ENCODE data around the gene SLC24A3. TPM values are rescaled to one million over a fixed set of nuclear protein-coding genes. Genes with fewer than 3 reads are reported as not detected.

SLC24A3 gene
- total RNA-seq, 4 donors from 2014 or later, result 2.3 to 6.9 (median 5.4) TPM

DNA sequence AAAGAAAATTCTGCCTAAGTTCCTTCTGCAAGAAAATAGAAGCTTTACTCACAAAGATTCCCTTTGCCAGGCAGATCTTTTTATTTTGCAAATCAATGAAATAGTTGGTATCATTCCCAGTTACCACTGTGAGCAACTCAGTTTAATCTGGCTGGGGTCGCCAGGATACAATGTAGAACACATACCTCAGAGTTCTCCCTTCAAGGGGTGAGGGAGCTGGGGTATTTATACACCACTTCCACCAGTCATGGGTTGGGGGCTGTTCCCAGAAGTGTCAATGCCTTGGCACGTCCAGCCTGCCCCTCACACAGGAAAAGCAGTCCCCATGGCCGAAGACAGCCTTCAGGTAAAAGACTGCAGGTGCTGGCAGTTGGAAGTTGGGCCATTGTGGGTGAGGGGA lies 86.2 kb downstream of the SLC24A3 start:
- H3K4me3 ChIP-seq (ENCODE audit: low read depth, poor library complexity, severe bottlenecking), result no peak overlapping the region
- intact Hi-C loops (cut with DNase I; ENCODE audit: low total_unique reads), result no loop called here
- DNase-seq (ENCODE audit: low spot score in 2 of 2), result no peak
- TF ChIP-seq, protein P1, sequence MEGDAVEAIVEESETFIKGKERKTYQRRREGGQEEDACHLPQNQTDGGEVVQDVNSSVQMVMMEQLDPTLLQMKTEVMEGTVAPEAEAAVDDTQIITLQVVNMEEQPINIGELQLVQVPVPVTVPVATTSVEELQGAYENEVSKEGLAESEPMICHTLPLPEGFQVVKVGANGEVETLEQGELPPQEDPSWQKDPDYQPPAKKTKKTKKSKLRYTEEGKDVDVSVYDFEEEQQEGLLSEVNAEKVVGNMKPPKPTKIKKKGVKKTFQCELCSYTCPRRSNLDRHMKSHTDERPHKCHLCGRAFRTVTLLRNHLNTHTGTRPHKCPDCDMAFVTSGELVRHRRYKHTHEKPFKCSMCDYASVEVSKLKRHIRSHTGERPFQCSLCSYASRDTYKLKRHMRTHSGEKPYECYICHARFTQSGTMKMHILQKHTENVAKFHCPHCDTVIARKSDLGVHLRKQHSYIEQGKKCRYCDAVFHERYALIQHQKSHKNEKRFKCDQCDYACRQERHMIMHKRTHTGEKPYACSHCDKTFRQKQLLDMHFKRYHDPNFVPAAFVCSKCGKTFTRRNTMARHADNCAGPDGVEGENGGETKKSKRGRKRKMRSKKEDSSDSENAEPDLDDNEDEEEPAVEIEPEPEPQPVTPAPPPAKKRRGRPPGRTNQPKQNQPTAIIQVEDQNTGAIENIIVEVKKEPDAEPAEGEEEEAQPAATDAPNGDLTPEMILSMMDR (IDR thresholded peaks at IDR 0.05), result no peak
- no peak for TF ChIP-seq POLR2A (IDR thresholded peaks at IDR 0.05)
- 59 to 79% methylated on average over 3 of the region's 3 CpGs for WGBS, 2 donors

DNA sequence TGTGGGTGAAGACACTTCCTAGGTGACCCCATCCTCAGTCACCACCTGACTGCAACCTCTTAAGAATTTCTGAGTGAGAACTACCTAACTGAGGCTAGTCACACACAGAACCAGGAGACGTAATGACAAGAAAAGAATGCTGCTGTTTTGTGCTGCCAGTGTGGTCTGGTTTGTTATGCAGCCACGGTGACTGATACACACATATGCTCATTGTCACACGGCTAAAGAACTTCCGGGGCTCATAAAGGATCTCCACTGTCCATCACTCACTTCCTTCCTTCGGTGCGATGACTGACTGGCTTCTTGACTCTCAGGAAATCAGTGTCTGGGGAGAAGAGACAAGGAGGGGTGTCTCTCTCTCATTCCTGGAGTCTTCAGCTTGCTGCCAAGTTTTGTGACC lies 88.0 kb downstream of the SLC24A3 start:
- H3K4me3 ChIP-seq (ENCODE audit: low read depth, poor library complexity, severe bottlenecking), result no peak overlapping the region
- intact Hi-C loops (cut with DNase I; ENCODE audit: low total_unique reads), result no loop called here
- 84 to 86% methylated on average over 6 of the region's 6 CpGs for WGBS, 2 donors
- TF ChIP-seq, protein P1 (IDR thresholded peaks at IDR 0.05), result no peak
- TF ChIP-seq POLR2A (IDR thresholded peaks at IDR 0.05), result no peak
- no peak for DNase-seq (ENCODE audit: low spot score in 2 of 2)

- intact Hi-C loops (cut with DNase I; ENCODE audit: low total_unique reads), result no loop called here
- 74 to 79% methylated on average over 2 of the region's 2 CpGs for WGBS, 2 donors
- H3K4me3 ChIP-seq (ENCODE audit: low read depth, poor library complexity, severe bottlenecking), result no peak overlapping the region
- no peak for TF ChIP-seq POLR2A (IDR thresholded peaks at IDR 0.05)
- TF ChIP-seq, protein P1 (IDR thresholded peaks at IDR 0.05), result no peak
- no peak for DNase-seq (ENCODE audit: low spot score in 2 of 2)
Observed at GRCh38 chr20:19301142-19301541, 88.7 kb downstream of the SLC24A3 start.

GRCh38 chr20:19301843-19302242 lies 89.4 kb downstream of the SLC24A3 start:
- TF ChIP-seq POLR2A (IDR thresholded peaks at IDR 0.05), result no peak
- TF ChIP-seq, protein P1 (IDR thresholded peaks at IDR 0.05), result no peak
- whole genome bisulfite sequencing, 2 donors, result 87 to 92% methylated on average over 2 of the region's 2 CpGs
- intact Hi-C loops (cut with DNase I; ENCODE audit: low total_unique reads), result no loop called here
- no peak overlapping the region for H3K4me3 ChIP-seq (ENCODE audit: low read depth, poor library complexity, severe bottlenecking)
- no peak for DNase-seq (ENCODE audit: low spot score in 2 of 2)

- 89 to 90% methylated on average over 3 of the region's 3 CpGs for WGBS, 2 donors
- intact Hi-C loops (cut with DNase I; ENCODE audit: low total_unique reads), result no loop called here
- no peak overlapping the region for H3K4me3 ChIP-seq (ENCODE audit: low read depth, poor library complexity, severe bottlenecking)
- no peak for TF ChIP-seq POLR2A (IDR thresholded peaks at IDR 0.05)
- TF ChIP-seq, protein P1 (IDR thresholded peaks at IDR 0.05), result no peak
- DNase-seq (ENCODE audit: low spot score in 2 of 2), result no peak
Observed at GRCh38 chr20:19302714-19303113, 90.3 kb downstream of the SLC24A3 start.

GRCh38 chr20:19304389-19304788 lies 91.9 kb downstream of the SLC24A3 start:
- H3K4me3 ChIP-seq (ENCODE audit: low read depth, poor library complexity, severe bottlenecking), result no peak overlapping the region
- WGBS, 2 donors, result 71 to 81% methylated on average over 5 of the region's 5 CpGs
- DNase-seq (ENCODE audit: low spot score in 2 of 2), result peak in 1 of 2 donors; percentile 23
- no peak for TF ChIP-seq POLR2A (IDR thresholded peaks at IDR 0.05)
- intact Hi-C loops (cut with DNase I; ENCODE audit: low total_unique reads), result no loop called here
